ENCODE data around the gene POLR1E.
"Not testable (repeated sequence)": the region's sequence is repeated elsewhere in the genome, so short reads cannot be mapped to it uniquely, and the experiment has no call there.

The POLR1E gene

GRCh38 chr9:37464426-37465248 is 21.1 kb upstream of the POLR1E start:
- FAIRE-seq (no peak), DNase-seq (ENCODE audit: insufficient read length, low spot score) (no peak)
- TF ChIP-seq CTCF (IDR thresholded peaks at IDR 0.05; ENCODE audit: insufficient read depth, missing control alignments): no peak

GRCh38 chr9:37465249-37466036 is 20.3 kb upstream of the POLR1E start, which contains the start of gene ZBTB5:
ZBTB5 (minus strand) TSS chr9:37465450; CDS start chr9:37442551, 22,899 bp downstream.
- DNase-seq (ENCODE audit: insufficient read length, low spot score) (peak; percentile 67), FAIRE-seq (peak; percentile 16)
- no peak for TF ChIP-seq CTCF (IDR thresholded peaks at IDR 0.05; ENCODE audit: insufficient read depth, missing control alignments)

GRCh38 chr9:37466037-37466709 is 19.6 kb upstream of the POLR1E start:
- TF ChIP-seq CTCF (IDR thresholded peaks at IDR 0.05; ENCODE audit: insufficient read depth, missing control alignments): no peak
- no peak for FAIRE-seq
- DNase-seq (ENCODE audit: insufficient read length, low spot score): no peak

DNA sequence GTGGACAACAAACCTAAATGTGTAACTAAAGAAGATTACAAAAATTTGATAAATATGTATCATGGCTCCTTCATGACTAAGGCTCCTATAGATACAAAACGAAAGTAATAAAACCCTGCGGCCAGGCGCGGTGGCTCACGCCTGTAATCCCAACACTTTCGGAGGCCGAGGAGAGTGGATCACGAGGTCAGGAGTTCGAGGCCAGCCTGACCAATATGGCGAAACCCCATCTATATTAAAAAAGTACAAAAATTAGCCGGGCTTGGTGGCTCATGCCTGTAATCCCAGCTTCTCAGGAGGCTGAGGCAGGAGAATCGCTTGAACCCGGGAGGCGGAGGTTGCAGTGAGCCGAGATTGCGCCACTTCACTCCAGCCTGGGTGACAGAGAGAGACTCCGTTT is 18.2 kb upstream of the POLR1E start:
- FAIRE-seq: not testable (repeated sequence)

DNA sequence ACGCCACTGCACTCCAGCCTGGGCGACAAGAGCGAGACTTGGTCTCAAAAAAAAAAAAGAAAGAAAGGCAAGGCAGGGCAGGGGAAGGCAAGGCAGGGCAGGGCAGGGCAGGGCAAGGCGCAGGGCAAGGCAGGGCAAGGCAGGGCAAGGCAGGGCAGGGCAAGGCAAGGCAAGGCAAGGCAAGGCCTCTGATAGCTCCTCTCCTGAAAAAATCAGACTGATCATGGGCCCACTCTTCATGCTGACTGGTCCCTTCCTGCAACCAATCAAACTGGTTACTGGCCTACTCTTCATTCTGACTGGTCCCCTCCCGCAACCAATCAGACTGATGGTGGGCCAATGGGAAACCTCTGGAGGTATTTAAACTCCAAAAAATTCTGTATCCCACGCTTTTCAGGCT is 17.1 kb upstream of the POLR1E start:
- DNase-seq (ENCODE audit: insufficient read length, low spot score): no peak
- no peak for TF ChIP-seq CTCF (IDR thresholded peaks at IDR 0.05; ENCODE audit: insufficient read depth, missing control alignments)
- FAIRE-seq: no peak

More for the DNA sequence above, 18.2 kb upstream of the POLR1E start:
- not testable (repeated sequence) for DNase-seq (ENCODE audit: insufficient read length, low spot score)

DNA sequence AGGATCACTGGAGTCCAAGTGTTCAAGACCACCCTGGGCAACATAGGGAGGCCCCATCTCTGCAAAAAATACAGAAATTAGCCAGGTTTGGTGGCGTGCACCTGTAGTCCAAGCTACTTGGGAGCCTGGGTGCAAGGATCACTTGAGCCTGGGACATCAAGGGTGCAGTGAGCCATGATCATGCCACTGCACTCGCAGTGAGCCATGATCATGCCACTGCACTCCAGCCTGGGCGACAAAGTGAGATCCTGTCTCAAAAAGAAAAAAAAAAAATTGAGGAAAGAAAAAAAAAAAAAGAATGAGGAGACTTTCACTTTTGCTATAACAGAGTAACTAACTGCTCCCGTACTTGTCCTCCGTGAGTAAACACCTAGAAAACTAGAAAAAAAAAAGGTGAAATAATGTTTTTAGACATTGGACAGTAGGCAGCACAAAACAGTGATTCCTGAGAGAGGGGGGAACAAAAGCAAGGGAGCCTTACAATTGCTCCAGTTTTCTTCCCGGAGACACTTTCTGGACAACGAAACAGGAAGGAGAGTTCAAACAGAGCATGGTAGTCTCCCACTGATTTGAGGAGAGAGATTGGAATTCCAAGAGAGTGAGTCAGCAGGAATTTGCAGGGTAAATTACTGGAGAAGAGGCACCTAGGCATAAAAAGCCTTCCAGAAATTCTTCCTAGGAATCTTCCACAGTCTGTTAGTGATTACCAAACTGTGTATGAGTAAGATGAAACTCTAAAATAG is 13.6 kb upstream of the POLR1E start:
- TF ChIP-seq CTCF (IDR thresholded peaks at IDR 0.05; ENCODE audit: insufficient read depth, missing control alignments): no peak
- DNase-seq (ENCODE audit: insufficient read length, low spot score) (no peak), FAIRE-seq (no peak)

GRCh38 chr9:37473982-37474381 is 11.8 kb upstream of the POLR1E start:
- DNase-seq (ENCODE audit: insufficient read length, low spot score); FAIRE-seq: not testable (repeated sequence)

Data from D721Med (cell line).